ENCODE results near the gene MCM3. TPM values are rescaled to one million over a fixed set of nuclear protein-coding genes. Genes with fewer than 3 reads are reported as not detected.

MCM3 gene
- polyA plus RNA-seq, 1 donor from 2014 or later: 8.6 TPM

DNA sequence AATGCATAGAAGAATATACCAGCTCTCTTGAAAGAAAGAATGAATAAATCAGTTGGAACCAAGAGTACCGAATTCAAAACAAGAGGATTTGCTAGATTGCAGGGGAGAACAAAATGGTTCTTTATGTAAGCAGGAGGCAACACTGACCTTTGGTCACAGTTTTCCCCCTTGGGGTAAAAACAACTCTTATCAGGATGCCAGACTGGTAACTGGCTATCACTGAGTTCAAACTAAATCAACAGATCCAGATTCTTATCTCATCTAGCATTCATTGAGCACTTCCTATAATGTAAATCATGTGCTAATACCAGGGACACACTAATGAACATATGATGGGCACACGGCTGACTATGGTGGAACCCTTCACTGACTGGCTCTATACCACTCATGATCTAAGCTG is 35.5 kb downstream of the MCM3 start:
- no peaks in the 10 kb centered on the region for H3K27me3 ChIP-seq (ENCODE audit: insufficient read depth, low read depth, low read length)
- TF ChIP-seq EZH2 (IDR thresholded peaks at IDR 0.05; ENCODE audit: borderline replicate concordance, insufficient read depth, low read length, poor library complexity, severe bottlenecking): no peak
- TF ChIP-seq, protein P1, sequence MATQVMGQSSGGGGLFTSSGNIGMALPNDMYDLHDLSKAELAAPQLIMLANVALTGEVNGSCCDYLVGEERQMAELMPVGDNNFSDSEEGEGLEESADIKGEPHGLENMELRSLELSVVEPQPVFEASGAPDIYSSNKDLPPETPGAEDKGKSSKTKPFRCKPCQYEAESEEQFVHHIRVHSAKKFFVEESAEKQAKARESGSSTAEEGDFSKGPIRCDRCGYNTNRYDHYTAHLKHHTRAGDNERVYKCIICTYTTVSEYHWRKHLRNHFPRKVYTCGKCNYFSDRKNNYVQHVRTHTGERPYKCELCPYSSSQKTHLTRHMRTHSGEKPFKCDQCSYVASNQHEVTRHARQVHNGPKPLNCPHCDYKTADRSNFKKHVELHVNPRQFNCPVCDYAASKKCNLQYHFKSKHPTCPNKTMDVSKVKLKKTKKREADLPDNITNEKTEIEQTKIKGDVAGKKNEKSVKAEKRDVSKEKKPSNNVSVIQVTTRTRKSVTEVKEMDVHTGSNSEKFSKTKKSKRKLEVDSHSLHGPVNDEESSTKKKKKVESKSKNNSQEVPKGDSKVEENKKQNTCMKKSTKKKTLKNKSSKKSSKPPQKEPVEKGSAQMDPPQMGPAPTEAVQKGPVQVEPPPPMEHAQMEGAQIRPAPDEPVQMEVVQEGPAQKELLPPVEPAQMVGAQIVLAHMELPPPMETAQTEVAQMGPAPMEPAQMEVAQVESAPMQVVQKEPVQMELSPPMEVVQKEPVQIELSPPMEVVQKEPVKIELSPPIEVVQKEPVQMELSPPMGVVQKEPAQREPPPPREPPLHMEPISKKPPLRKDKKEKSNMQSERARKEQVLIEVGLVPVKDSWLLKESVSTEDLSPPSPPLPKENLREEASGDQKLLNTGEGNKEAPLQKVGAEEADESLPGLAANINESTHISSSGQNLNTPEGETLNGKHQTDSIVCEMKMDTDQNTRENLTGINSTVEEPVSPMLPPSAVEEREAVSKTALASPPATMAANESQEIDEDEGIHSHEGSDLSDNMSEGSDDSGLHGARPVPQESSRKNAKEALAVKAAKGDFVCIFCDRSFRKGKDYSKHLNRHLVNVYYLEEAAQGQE (IDR thresholded peaks at IDR 0.05; ENCODE audit: borderline replicate concordance): no peak
- no peak for TF ChIP-seq EP300 (conservative IDR thresholded peaks at IDR 0.05; ENCODE audit: poor library complexity, severe bottlenecking)
- TF ChIP-seq SMC3 (conservative IDR thresholded peaks at IDR 0.05; ENCODE audit: poor library complexity): no peak
- no peak for TF ChIP-seq RAD21 (conservative IDR thresholded peaks at IDR 0.05)
- TF ChIP-seq MXI1 (conservative IDR thresholded peaks at IDR 0.05; ENCODE audit: poor library complexity, severe bottlenecking): no peak
- TF ChIP-seq, protein P2, sequence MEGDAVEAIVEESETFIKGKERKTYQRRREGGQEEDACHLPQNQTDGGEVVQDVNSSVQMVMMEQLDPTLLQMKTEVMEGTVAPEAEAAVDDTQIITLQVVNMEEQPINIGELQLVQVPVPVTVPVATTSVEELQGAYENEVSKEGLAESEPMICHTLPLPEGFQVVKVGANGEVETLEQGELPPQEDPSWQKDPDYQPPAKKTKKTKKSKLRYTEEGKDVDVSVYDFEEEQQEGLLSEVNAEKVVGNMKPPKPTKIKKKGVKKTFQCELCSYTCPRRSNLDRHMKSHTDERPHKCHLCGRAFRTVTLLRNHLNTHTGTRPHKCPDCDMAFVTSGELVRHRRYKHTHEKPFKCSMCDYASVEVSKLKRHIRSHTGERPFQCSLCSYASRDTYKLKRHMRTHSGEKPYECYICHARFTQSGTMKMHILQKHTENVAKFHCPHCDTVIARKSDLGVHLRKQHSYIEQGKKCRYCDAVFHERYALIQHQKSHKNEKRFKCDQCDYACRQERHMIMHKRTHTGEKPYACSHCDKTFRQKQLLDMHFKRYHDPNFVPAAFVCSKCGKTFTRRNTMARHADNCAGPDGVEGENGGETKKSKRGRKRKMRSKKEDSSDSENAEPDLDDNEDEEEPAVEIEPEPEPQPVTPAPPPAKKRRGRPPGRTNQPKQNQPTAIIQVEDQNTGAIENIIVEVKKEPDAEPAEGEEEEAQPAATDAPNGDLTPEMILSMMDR (IDR thresholded peaks at IDR 0.05; ENCODE audit: poor library complexity, severe bottlenecking): no peak
- TF ChIP-seq POLR2AphosphoS5 (IDR thresholded peaks at IDR 0.05): no peak
- no peak for TF ChIP-seq TAF1 (IDR thresholded peaks at IDR 0.05; ENCODE audit: low read depth)
- H3K36me3 ChIP-seq (ENCODE audit: insufficient read depth, low read length): no peaks in the 10 kb centered on the region
- H3K9ac ChIP-seq (ENCODE audit: low read length): no peak overlapping the region
- H3K4me3 ChIP-seq (ENCODE audit: low read length): no peak overlapping the region
- H3K4me2 ChIP-seq (ENCODE audit: low read length): no peak overlapping the region
- no peak overlapping the region for H3K27ac ChIP-seq (ENCODE audit: low read length)
- H3F3A ChIP-seq (ENCODE audit: insufficient read depth, low read length, poor library complexity, severe bottlenecking): no peaks in the 10 kb centered on the region
- H3K79me2 ChIP-seq (replicated peaks; ENCODE audit: insufficient read depth, low read length): no peaks in the 10 kb centered on the region
- no peaks in the 10 kb centered on the region for H4K20me1 ChIP-seq (ENCODE audit: insufficient read depth)
- H3K9me3 ChIP-seq (ENCODE audit: low read length): no peaks in the 10 kb centered on the region
- H3K9me2 ChIP-seq (ENCODE audit: insufficient read depth, low read length): no peaks in the 10 kb centered on the region
- H2AFZ ChIP-seq (ENCODE audit: low read depth, low read length): no peak overlapping the region

DNA sequence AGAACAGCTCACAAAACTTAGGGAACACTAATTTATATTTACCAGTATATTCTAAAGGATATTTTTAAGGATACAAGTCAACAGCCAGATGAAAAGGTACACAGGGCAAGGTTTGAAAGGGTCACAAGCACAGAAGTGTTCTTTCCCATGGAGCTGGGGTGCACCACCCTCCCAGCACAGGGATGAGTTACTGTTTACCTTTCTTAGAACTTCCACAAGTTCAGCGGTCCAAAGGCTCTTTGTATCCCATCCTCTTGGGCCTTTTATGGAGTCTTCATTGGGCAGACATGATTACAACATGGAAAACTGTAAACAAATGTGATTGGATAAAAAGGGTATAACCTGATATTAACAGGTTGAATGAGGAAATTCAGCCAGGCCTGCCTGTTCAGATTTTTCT is 39.1 kb downstream of the MCM3 start:
- H4K20me1 ChIP-seq (ENCODE audit: insufficient read depth): no peaks in the 10 kb centered on the region
- H3K4me3 ChIP-seq (ENCODE audit: low read length): no peak overlapping the region
- no peak overlapping the region for H2AFZ ChIP-seq (ENCODE audit: low read depth, low read length)
- no peak overlapping the region for H3K9ac ChIP-seq (ENCODE audit: low read length)
- no peaks in the 10 kb centered on the region for H3K27me3 ChIP-seq (ENCODE audit: insufficient read depth, low read depth, low read length)
- no peak overlapping the region for H3K4me2 ChIP-seq (ENCODE audit: low read length)
- no peaks in the 10 kb centered on the region for H3K79me2 ChIP-seq (replicated peaks; ENCODE audit: insufficient read depth, low read length)
- no peaks in the 10 kb centered on the region for H3K9me2 ChIP-seq (ENCODE audit: insufficient read depth, low read length)
- TF ChIP-seq TAF1 (IDR thresholded peaks at IDR 0.05; ENCODE audit: low read depth) (no peak), EZH2 (IDR thresholded peaks at IDR 0.05; ENCODE audit: borderline replicate concordance, insufficient read depth, low read length, poor library complexity, severe bottlenecking) (no peak), EP300 (conservative IDR thresholded peaks at IDR 0.05; ENCODE audit: poor library complexity, severe bottlenecking) (no peak), SMC3 (conservative IDR thresholded peaks at IDR 0.05; ENCODE audit: poor library complexity) (no peak), POLR2AphosphoS5 (IDR thresholded peaks at IDR 0.05) (no peak), RAD21 (conservative IDR thresholded peaks at IDR 0.05) (no peak), MXI1 (conservative IDR thresholded peaks at IDR 0.05; ENCODE audit: poor library complexity, severe bottlenecking) (no peak)
- TF ChIP-seq, protein P1 (IDR thresholded peaks at IDR 0.05; ENCODE audit: borderline replicate concordance): no peak
- TF ChIP-seq, protein P2 (IDR thresholded peaks at IDR 0.05; ENCODE audit: poor library complexity, severe bottlenecking): no peak
- no peaks in the 10 kb centered on the region for H3K9me3 ChIP-seq (ENCODE audit: low read length)
- H3K27ac ChIP-seq (ENCODE audit: low read length): no peak overlapping the region
- no peaks in the 10 kb centered on the region for H3K36me3 ChIP-seq (ENCODE audit: insufficient read depth, low read length)
- no peaks in the 10 kb centered on the region for H3F3A ChIP-seq (ENCODE audit: insufficient read depth, low read length, poor library complexity, severe bottlenecking)
